NCI-H69 (cell line): ENCODE data around the gene CKAP2.
"Not testable (repeated sequence)": the region's sequence is repeated elsewhere in the genome, so short reads cannot be mapped to it uniquely, and the experiment has no call there.

ENCODE experiments used
- DNase-seq: peaks from one replicate; lab custom pipeline; 2025; lab: John Stamatoyannopoulos, UW

Gene CKAP2

GRCh38 chr13:52454820-52455676 lies at the start of gene CKAP2:
CKAP2 (plus strand) TSS chr13:52455478; CDS start chr13:52455557, 79 bp downstream.
- peak; percentile 95 for DNase-seq

GRCh38 chr13:52405767-52406494 lies 49.3 kb upstream of the CKAP2 start, which contains the start of gene THSD1:
THSD1 (minus strand) TSS chr13:52406172; CDS start chr13:52402600, 3,572 bp downstream.
- DNase-seq = peak; percentile 59

GRCh38 chr13:52406629-52407028 lies 48.6 kb upstream of the CKAP2 start:
- DNase-seq = no peak

GRCh38 chr13:52407436-52407835 lies 47.8 kb upstream of the CKAP2 start:
- not testable (repeated sequence) for DNase-seq

- DNase-seq = not testable (repeated sequence)
Measured at GRCh38 chr13:52408071-52408658, 47.1 kb upstream of the CKAP2 start.

- no peak for DNase-seq
Measured at GRCh38 chr13:52411629-52412028, 43.6 kb upstream of the CKAP2 start.

GRCh38 chr13:52412128-52412527 lies 43.1 kb upstream of the CKAP2 start:
- DNase-seq = no peak

- DNase-seq = no peak
Measured at GRCh38 chr13:52414051-52414450, 41.2 kb upstream of the CKAP2 start.

- DNase-seq = no peak
Measured at GRCh38 chr13:52414963-52415362, 40.3 kb upstream of the CKAP2 start.

GRCh38 chr13:52419080-52419479 lies 36.2 kb upstream of the CKAP2 start:
- no peak for DNase-seq

GRCh38 chr13:52421216-52421615 lies 34.1 kb upstream of the CKAP2 start:
- DNase-seq = no peak

- peak; percentile 46 for DNase-seq
Measured at GRCh38 chr13:52428295-52428694, 27.0 kb upstream of the CKAP2 start.

- DNase-seq = no peak
Measured at GRCh38 chr13:52432456-52432855, 22.8 kb upstream of the CKAP2 start.

GRCh38 chr13:52446265-52446664 lies 9.0 kb upstream of the CKAP2 start:
- DNase-seq = no peak

- peak; percentile 58 for DNase-seq
Measured at GRCh38 chr13:52447354-52447753, 7.9 kb upstream of the CKAP2 start.

- DNase-seq = peak; percentile 45
Measured at GRCh38 chr13:52447815-52448552, 7.3 kb upstream of the CKAP2 start.

GRCh38 chr13:52449331-52450011 lies 5.8 kb upstream of the CKAP2 start:
- DNase-seq = no peak

GRCh38 chr13:52450012-52450792 lies 5.1 kb upstream of the CKAP2 start, which contains the start of gene VPS36:
VPS36 (minus strand) TSS chr13:52450634; CDS start chr13:52450594, 40 bp downstream.
- DNase-seq = peak; percentile 94

- no peak for DNase-seq
Measured at GRCh38 chr13:52450793-52451116, 4.5 kb upstream of the CKAP2 start.

- peak; percentile 62 for DNase-seq
Measured at GRCh38 chr13:52451135-52451804, 4.0 kb upstream of the CKAP2 start.
